Stomach (tissue), 9 donors: ENCODE results near the gene WTAP. TPM values are rescaled to one million over a fixed set of nuclear protein-coding genes. Genes with fewer than 3 reads are reported as not detected.

Experiments used
- DNase-seq, 2 donors: peaks; one replicate each; pipeline versions ENCODE4 v3.0.0 to v3.0.0-alpha.2; 2013 to 2019
- H3K27ac ChIP-seq, 5 donors: fragments of 200-600 bp in 4 of 5; sonication (generic) in 4 of 5; one replicate each; pipeline ENCODE4 v1.5.1; 2013 to 2019; ENCODE audit warnings: mild to moderate bottlenecking in 1 of 5, moderate library complexity in 1 of 5
- H3K27me3 ChIP-seq, 3 donors: fragments of 200-600 bp; sonication (generic); one replicate each; pipeline ENCODE4 v1.5.1; 2017 to 2019; ENCODE audit warnings: mixed run types in 1 of 3
- H3K36me3 ChIP-seq, 4 donors: fragments of 200-600 bp; sonication (generic); 1 replicate in 3 of 4; 2 replicates in 1 of 4; pipeline ENCODE4 v1.5.1; 2016 to 2019
- H3K4me1 ChIP-seq, 4 donors: fragments of 200-600 bp; sonication (generic); one replicate each; pipeline ENCODE4 v1.5.1; 2016 to 2019
- H3K4me3 ChIP-seq, 4 donors: fragments of 200-600 bp; sonication (generic) in 3 of 4; one replicate each; pipeline ENCODE4 v1.5.1; 2016 to 2019; ENCODE audit warnings: mild to moderate bottlenecking in 1 of 4
- H3K9me3 ChIP-seq, 4 donors: fragments of 200-600 bp; sonication (generic); one replicate each; pipeline ENCODE4 v1.5.1; 2016 to 2019
- EP300 ChIP-seq: sonication (generic); formaldehyde crosslinking; IDR thresholded peaks from one replicate; pipeline ENCODE4 v1.6.1; 2017; ENCODE audit warnings: antibody characterized with exemption
- POLR2A ChIP-seq, 4 donors: fragments of 450-650 bp; IDR thresholded peaks; one replicate each; pipeline ENCODE4 v1.6.1; 2016; ENCODE audit warnings: antibody characterized with exemption in 4 of 4, control low read depth in 2 of 4, mild to moderate bottlenecking in 1 of 4, moderate library complexity in 1 of 4
- POLR2AphosphoS5 ChIP-seq, 3 donors: sonication (generic); formaldehyde crosslinking; IDR thresholded peaks; one replicate each; pipeline ENCODE4 v1.6.1; 2016; ENCODE audit warnings: antibody characterized with exemption in 3 of 3
- WGBS, 5 donors: extraction: QIAGEN DNeasy Blood & Tissue Kit in 3 of 5; methylation state at CpG; one replicate each; pipeline versions ENCODE4 v1.1.5 to v1.1.7; 2013 to 2018; 5-methylcytosine and 5-hydroxymethylcytosine counted together
- intact Hi-C: fragments of 100-400 bp; cut with DNase I; formaldehyde crosslinking; loops from one replicate; pipeline ENCODE4 v1.15.1; 2023; ENCODE audit warnings: low total_unique reads
- polyA plus RNA-seq, 3 donors: library from polyadenylated mRNA; stranded (reverse); fragments of 200-250 nt; gene quantifications; one replicate each; pipeline ENCODE4 v1.2.3, GENCODE V29; 2013
- total RNA-seq, 5 donors: library from RNA; depleted of rRNA; stranded (reverse); fragments of >200 nt; gene quantifications; one replicate each; pipeline versions ENCODE4 v1.1.0 to v1.2.3, GENCODE V29; 2014 to 2016
- TF ChIP-seq, protein P1 (sequence below), 7 experiments: fragments of 450-650 bp in 4 of 7; fragments of 200-600 bp in 3 of 7; sonication (generic) in 3 of 7; IDR thresholded peaks; one replicate each; pipeline ENCODE4 v1.5.1; 2016 to 2019; ENCODE audit warnings: antibody characterized with exemption in 7 of 7, control low read depth in 2 of 7, mild to moderate bottlenecking in 1 of 7
- donor health status: healthy with polysubstance abuse.
- donor health status: Bipolar disorder and iron deficiency.
- donor health status: healthy.

WTAP gene
- total and polyA plus RNA-seq, 8 donors = 35.0 to 125 (median 78.6) TPM

- H3K4me1 ChIP-seq = peaks cover 21 to 92% (median 62%) of the 10 kb centered on the region in 4 donors
- 90 to 96% (median 92%) methylated on average over 7 of the region's 7 CpGs for WGBS, 5 donors
- H3K36me3 ChIP-seq = peaks cover 10 to 37% (median 35%) of the 10 kb centered on the region in 4 donors
- no peak for DNase-seq
- H3K4me3 ChIP-seq = no peak overlapping the region
- intact Hi-C loops = no loop called here
- H3K27ac ChIP-seq = no peak overlapping the region
- TF ChIP-seq POLR2AphosphoS5 (IDR thresholded peaks at IDR 0.05) (no peak), EP300 (no peak), POLR2A (IDR thresholded peaks at IDR 0.05) (no peak)
- TF ChIP-seq, protein P1, sequence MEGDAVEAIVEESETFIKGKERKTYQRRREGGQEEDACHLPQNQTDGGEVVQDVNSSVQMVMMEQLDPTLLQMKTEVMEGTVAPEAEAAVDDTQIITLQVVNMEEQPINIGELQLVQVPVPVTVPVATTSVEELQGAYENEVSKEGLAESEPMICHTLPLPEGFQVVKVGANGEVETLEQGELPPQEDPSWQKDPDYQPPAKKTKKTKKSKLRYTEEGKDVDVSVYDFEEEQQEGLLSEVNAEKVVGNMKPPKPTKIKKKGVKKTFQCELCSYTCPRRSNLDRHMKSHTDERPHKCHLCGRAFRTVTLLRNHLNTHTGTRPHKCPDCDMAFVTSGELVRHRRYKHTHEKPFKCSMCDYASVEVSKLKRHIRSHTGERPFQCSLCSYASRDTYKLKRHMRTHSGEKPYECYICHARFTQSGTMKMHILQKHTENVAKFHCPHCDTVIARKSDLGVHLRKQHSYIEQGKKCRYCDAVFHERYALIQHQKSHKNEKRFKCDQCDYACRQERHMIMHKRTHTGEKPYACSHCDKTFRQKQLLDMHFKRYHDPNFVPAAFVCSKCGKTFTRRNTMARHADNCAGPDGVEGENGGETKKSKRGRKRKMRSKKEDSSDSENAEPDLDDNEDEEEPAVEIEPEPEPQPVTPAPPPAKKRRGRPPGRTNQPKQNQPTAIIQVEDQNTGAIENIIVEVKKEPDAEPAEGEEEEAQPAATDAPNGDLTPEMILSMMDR (IDR thresholded peaks at IDR 0.05) = no peak
- no peaks in the 10 kb centered on the region for H3K27me3 ChIP-seq
- H3K9me3 ChIP-seq = no peaks in the 10 kb centered on the region
Measured at GRCh38 chr6:159736908-159737307, 9.6 kb downstream of the WTAP start.

DNA sequence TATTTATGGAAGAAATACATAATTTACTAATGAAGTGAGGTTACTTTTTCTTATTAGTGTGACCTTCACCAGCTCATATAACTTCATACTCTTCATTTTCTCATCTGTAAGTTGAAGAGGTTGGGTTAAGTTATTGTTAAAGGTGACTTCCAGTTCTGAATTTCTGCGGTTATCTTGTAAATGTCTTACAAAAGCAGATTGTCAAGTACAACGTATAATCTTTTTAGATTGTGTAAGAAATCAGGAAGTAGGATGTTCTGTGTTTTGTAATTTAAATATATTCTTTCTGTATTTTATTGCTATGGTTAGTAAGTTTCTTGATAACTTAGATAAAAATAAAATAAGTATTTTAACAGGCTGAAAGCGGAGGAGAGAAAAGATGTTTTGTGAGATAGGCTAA is 12.0 kb downstream of the WTAP start:
- H3K9me3 ChIP-seq = no peaks in the 10 kb centered on the region
- WGBS, 5 donors = 55 to 62% (median 57%) methylated on average over 3 of the region's 3 CpGs
- H3K36me3 ChIP-seq = peaks cover 32 to 61% (median 60%) of the 10 kb centered on the region in 4 donors
- intact Hi-C loops = no loop called here
- TF ChIP-seq POLR2A (IDR thresholded peaks at IDR 0.05) (no peak), POLR2AphosphoS5 (IDR thresholded peaks at IDR 0.05) (no peak), EP300 (no peak)
- TF ChIP-seq, protein P1 (IDR thresholded peaks at IDR 0.05) = no peak
- no peak overlapping the region for H3K4me3 ChIP-seq
- peaks cover 13 to 72% (median 41%) of the 10 kb centered on the region in 4 donors for H3K4me1 ChIP-seq
- no peak for DNase-seq
- peak overlapping the region in 1 of 5 donors; percentile 36 for H3K27ac ChIP-seq
- H3K27me3 ChIP-seq = no peaks in the 10 kb centered on the region

DNA sequence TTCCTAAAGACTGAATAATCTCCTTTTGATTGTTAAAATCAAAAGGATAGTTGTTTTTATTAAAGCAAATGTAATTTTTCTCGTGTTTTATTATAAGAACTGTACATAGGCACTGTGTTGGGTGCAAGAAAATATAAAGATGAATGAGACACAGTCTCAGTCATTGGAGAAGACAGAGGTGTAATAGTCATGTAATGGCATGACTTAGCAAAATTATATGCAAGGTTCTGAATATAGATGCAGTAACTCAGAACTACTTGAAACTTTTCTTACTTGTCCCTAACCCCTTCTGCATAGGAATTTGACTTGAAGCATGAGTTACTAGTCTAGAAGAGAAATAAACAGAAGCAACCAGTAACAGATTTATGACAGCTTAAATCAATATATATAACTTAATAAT is 14.9 kb downstream of the WTAP start:
- 78 to 91% (median 84%) methylated on average over 1 of the region's 1 CpG for WGBS, 5 donors
- intact Hi-C loops = no loop called here
- H3K4me3 ChIP-seq = no peak overlapping the region
- H3K9me3 ChIP-seq = no peaks in the 10 kb centered on the region
- H3K4me1 ChIP-seq = peaks cover 0 to 59% (median 27%) of the 10 kb centered on the region in 4 donors
- H3K27ac ChIP-seq = no peak overlapping the region
- no peak for TF ChIP-seq EP300
- TF ChIP-seq POLR2AphosphoS5 (IDR thresholded peaks at IDR 0.05) = no peak
- TF ChIP-seq, protein P1 (IDR thresholded peaks at IDR 0.05) = no peak
- TF ChIP-seq POLR2A (IDR thresholded peaks at IDR 0.05) = no peak
- H3K36me3 ChIP-seq = peaks cover 50 to 85% (median 84%) of the 10 kb centered on the region in 4 donors
- DNase-seq = no peak
- no peaks in the 10 kb centered on the region for H3K27me3 ChIP-seq

DNA sequence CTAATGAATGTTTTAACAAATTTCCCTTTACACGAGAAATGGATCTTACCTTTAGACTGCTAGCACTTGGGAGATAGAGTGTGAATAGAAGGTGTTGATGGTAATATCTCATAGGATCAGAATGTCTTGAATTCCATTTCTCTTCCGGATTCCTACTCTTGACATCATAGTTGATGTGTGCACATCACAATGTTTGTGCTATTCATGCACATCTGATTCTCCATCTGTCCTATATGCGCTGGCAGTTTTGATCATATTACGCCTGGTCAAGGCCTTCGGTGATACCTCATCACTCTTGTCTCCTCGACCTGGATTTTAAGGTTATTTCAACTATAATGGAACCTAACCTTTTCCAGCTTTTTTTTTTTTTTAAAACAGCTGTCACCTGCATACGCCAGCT is 17.8 kb downstream of the WTAP start:
- no peak for DNase-seq
- intact Hi-C loops = no loop called here
- H3K4me1 ChIP-seq = peaks cover 0 to 45% (median 15%) of the 10 kb centered on the region in 4 donors
- peaks cover 55 to 100% (median 98%) of the 10 kb centered on the region in 4 donors for H3K36me3 ChIP-seq
- H3K9me3 ChIP-seq = no peaks in the 10 kb centered on the region
- 83 to 89% (median 86%) methylated on average over 7 of the region's 7 CpGs for WGBS, 5 donors
- H3K4me3 ChIP-seq = no peak overlapping the region
- no peaks in the 10 kb centered on the region for H3K27me3 ChIP-seq
- TF ChIP-seq POLR2A (IDR thresholded peaks at IDR 0.05) = no peak
- no peak for TF ChIP-seq EP300
- no peak for TF ChIP-seq POLR2AphosphoS5 (IDR thresholded peaks at IDR 0.05)
- TF ChIP-seq, protein P1 (IDR thresholded peaks at IDR 0.05) = no peak
- no peak overlapping the region for H3K27ac ChIP-seq
